Neuron (in vitro differentiated cells): Measurements from ENCODE around the gene KRTAP4-16.
"Not testable (repeated sequence)": the region's sequence is repeated elsewhere in the genome, so short reads cannot be mapped to it uniquely, and the experiment has no call there.

Source experiments
- H2AFZ ChIP-seq: one replicate; pipeline ENCODE4 v1.6.1; 2013; ENCODE audit warnings: low read depth, mild to moderate bottlenecking, inconsistent platforms, low read length, moderate library complexity
- H3K27me3 ChIP-seq: one replicate; pipeline ENCODE4 v1.6.1; 2013; ENCODE audit warnings: low read length; ENCODE audit not compliant: insufficient read depth
- H3K36me3 ChIP-seq: one replicate; pipeline ENCODE4 v1.6.1; 2013; ENCODE audit warnings: low read length; ENCODE audit not compliant: insufficient read depth
- H3K4me1 ChIP-seq: one replicate; pipeline ENCODE4 v1.6.1; 2013; ENCODE audit warnings: low read length; ENCODE audit not compliant: insufficient read depth
- H3K4me3 ChIP-seq: 2 replicates; pipeline ENCODE4 v1.5.1; 2013; ENCODE audit warnings: mild to moderate bottlenecking, low read length, moderate library complexity
- H3K9me3 ChIP-seq: one replicate; pipeline ENCODE4 v1.6.1; 2013; ENCODE audit warnings: low read length

The KRTAP4-16 gene

DNA sequence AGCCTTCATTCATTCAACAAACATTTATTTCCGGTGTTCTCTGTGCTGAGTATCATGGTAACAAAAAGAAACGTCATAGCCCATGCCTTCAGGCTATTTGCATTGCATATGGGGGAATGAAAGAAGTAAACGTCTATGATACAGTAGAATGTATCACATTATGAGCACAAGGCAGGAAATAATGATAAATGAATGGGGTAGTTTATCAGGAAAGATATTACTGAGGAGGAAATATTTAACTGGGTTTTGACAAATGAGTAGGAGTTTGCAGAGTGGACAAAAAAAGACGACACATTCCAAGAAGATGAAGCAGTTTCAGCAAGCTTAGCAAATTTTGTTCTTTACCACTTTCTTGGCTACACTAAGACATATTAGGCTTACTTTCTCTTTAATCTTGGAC is 19.4 kb downstream of the KRTAP4-16 start:
- Histone ChIP-seq H2AFZ (no peak overlapping the region), H3K4me1 (no peaks in the 10 kb centered on the region), H3K9me3 (no peaks in the 10 kb centered on the region), H3K4me3 (no peak overlapping the region), H3K36me3 (no peaks in the 10 kb centered on the region), H3K27me3 (no peaks in the 10 kb centered on the region)

DNA sequence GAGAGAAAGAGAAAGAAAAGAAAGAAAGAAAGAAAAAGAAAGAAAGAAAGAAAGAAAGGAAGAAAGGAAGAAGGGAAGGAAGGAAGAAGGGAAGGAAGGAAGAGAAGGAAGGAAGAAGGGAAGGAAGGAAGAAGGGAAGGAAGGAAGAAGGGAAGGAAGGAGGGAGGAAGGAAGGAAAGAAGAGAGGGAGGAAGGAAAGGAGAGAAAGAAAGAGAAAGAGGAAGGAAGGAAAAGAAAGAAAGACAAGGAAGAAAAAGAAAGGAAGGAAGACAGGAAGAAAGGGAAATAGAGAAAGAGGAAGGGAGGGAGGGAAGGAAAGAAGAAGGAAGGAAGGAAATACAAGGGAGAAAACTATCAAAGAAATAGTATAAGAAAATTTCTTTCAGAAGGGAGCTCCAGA is 25.2 kb downstream of the KRTAP4-16 start:
- H3K4me1 ChIP-seq: no peaks in the 10 kb centered on the region
- H3K9me3 ChIP-seq: no peaks in the 10 kb centered on the region
- H3K27me3 ChIP-seq: no peaks in the 10 kb centered on the region
- H3K4me3 ChIP-seq: no peak overlapping the region
- no peak overlapping the region for H2AFZ ChIP-seq
- no peaks in the 10 kb centered on the region for H3K36me3 ChIP-seq

DNA sequence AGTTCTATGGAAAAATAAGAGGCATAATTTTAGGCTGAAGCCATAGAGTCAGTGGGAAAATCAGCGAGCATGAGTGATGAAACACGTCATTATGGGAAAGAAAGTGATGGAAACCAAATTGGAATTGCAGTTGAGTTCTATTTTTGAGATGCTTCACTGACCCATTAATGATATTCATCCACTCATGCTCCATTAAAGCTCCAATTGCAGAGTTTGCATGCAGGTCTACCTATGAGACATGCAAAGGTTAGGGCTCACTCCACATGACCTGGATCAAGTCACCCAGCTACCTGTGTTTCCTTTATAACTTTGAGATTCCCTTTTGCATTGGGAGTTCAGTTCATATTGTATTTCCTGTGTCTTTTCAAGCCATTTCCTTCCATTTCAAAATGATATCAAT is 28.3 kb downstream of the KRTAP4-16 start:
- Histone ChIP-seq H3K9me3 (no peaks in the 10 kb centered on the region), H2AFZ (no peak overlapping the region), H3K4me1 (no peaks in the 10 kb centered on the region), H3K36me3 (no peaks in the 10 kb centered on the region), H3K27me3 (no peaks in the 10 kb centered on the region), H3K4me3 (no peak overlapping the region)

DNA sequence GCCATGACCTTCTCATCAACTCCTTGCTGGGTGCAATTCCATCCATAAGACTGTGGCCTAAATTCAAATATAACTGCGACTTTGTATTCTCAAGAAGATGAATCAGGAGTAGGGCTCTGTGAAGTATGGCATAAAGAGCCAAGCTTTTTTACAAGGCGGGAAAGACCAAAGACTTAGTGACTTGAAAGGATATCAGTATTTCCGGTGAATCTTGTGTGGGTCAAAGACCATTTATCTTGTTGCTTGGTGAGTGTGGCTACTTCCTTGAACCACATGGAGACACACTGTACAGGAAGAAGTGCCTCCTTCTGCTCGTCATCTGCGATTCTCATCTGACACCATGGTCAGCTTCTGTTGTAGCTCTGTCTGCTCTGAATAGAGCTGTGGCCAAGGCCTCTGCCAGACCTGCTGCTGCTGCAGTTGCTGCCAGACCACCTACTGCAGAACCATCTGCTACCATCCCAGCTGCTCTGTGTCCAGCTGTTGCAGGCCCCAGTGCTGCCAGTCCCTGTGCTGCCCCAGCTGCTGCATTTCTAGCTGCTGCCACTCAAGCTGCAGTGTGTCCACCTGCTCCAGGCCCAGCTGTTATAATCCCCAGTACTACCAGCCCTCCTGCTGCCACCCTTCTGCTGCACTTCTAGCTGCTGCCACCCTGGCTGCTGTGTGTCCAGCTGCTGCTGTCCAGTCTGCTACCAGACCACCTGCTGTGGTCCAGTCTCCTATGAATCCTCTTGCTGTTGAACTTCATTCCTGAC is 30.2 kb downstream of the KRTAP4-16 start:
- no peaks in the 10 kb centered on the region for H3K27me3 ChIP-seq
- H3K9me3 ChIP-seq: no peaks in the 10 kb centered on the region
- H3K4me1 ChIP-seq: no peaks in the 10 kb centered on the region
- no peaks in the 10 kb centered on the region for H3K36me3 ChIP-seq
- no peak overlapping the region for H2AFZ ChIP-seq
- no peak overlapping the region for H3K4me3 ChIP-seq

GRCh38 chr17:41069031-41069430 is 33.0 kb downstream of the KRTAP4-16 start:
- Histone ChIP-seq H3K27me3 (no peaks in the 10 kb centered on the region), H3K4me3 (no peak overlapping the region), H3K36me3 (no peaks in the 10 kb centered on the region), H3K4me1 (no peaks in the 10 kb centered on the region), H2AFZ (no peak overlapping the region), H3K9me3 (no peaks in the 10 kb centered on the region)

DNA sequence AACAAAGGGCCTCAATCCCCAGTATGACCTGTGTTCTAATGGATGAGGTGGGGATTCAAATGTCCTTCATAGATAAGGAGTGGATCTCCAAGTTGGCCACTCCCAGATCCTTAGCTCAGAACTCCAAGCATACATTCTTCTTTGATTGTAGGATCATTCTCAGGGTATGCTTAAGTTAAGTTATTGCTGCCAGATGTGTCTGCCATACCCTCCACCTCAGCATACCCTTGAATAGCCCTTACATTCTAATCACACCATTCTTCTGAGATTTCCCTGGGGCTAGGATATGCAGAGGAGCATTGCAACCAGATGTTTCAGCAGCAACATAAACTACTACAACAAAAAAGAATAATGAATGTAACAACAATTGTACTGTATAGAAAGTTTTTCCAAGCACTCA is 34.7 kb downstream of the KRTAP4-16 start:
- no peaks in the 10 kb centered on the region for H3K36me3 ChIP-seq
- H2AFZ ChIP-seq: no peak overlapping the region
- no peaks in the 10 kb centered on the region for H3K9me3 ChIP-seq
- no peaks in the 10 kb centered on the region for H3K27me3 ChIP-seq
- H3K4me1 ChIP-seq: no peaks in the 10 kb centered on the region
- H3K4me3 ChIP-seq: no peak overlapping the region

DNA sequence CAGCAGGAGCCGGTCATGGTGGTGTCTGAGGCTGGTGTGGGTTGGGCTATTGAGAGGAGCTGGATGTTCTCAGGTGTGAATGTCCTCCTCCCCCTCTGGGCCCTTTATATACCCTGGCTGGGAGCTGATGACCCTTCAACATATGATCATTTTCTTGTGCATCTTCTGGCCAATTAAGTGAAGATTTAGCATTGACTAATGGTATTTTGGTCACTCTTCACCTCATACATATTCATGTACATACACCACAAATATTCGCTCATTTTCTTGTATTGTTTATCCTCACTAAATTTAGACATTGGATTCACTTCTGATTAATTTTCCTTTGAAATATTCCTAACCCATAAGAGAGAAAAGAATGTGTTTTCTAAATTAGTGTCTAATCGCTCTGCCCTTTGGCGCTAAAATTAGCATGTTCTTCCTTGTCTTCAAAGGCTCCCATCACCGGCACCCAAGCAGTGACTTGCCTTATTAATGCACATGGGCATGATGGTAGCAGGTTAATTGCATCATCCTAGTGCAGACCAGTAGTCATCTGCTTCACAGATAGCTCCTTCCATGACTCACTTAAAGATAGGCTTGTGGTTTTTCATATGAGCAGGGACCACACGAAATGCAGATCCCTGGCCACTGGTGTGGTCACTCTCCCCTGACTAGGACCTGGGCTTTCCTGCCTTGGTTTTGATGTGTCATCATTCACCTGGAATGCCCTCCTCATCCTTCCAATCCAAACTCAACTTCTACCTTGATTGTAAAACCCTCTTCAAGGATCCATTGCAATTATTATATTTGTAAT is 36.0 kb downstream of the KRTAP4-16 start, which contains the start of gene KRTAP2-4:
KRTAP2-4 (minus strand) TSS at position 51 of the 796 bp plus-strand sequence; CDS start at position 17, 34 bp downstream.
- Histone ChIP-seq H3K4me3 (no peak within 1 kb of the TSS), H3K36me3 (no peaks in the 10 kb centered on the region), H2AFZ (no peak within 1 kb of the TSS), H3K9me3 (no peaks in the 10 kb centered on the region), H3K27me3 (no peaks in the 10 kb centered on the region), H3K4me1 (no peaks in the 10 kb centered on the region)

DNA sequence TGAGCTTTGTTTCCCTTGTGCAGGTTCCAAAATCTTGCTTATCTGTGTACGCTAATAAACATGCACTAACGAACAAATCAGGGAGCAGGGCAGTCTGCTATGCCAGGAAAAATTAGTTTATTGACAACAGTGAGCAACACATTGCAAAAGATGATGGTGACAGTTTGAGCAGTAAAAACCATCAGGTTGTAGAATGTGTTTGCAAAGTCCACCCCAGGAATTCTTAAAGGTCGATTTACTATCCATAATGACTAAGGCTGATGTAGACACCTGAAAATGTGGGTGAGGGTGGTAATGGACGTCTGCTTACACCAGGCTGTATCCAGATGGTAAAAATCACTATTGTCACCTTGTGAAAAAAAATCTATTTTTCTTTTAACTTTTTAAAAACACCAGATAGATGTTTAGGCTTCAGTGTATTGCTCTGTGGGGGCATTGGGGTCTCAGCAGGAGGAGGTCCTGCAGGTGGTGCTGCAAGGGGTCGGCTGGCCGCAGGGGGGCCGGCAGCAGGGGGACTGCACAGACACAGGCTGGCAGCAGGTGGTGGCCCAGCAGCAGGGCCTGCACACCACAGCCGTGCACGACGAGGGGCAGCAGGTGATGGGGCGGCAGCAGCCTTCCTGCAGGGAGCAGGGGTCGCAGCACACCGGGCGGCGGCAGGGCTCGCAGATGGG is 36.9 kb downstream of the KRTAP4-16 start:
- H3K4me3 ChIP-seq, H3K4me1 ChIP-seq, H3K9me3 ChIP-seq, H2AFZ ChIP-seq, H3K36me3 ChIP-seq, H3K27me3 ChIP-seq: not testable (repeated sequence)

DNA sequence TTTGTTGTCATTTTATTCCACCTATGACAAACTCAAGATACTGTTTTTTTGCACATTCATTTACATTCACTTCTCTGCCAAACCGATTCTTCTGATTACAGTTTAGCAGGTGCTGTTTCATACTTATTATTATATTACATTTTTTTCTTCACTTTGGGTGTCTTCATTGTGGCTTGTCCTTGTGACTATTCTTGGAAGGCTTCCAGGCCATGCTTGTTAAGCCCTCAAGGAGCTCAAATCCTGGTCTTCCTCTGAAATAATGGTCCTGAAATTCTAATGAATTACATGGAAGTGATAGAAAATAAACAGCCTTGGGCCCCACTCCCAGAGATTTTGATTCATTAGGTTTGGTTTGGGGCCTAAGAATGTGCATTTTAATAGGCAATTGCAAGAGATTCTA is 37.7 kb downstream of the KRTAP4-16 start:
- H3K27me3 ChIP-seq: no peaks in the 10 kb centered on the region
- no peak overlapping the region for H3K4me3 ChIP-seq
- no peak overlapping the region for H2AFZ ChIP-seq
- no peaks in the 10 kb centered on the region for H3K9me3 ChIP-seq
- no peaks in the 10 kb centered on the region for H3K4me1 ChIP-seq
- no peaks in the 10 kb centered on the region for H3K36me3 ChIP-seq

GRCh38 chr17:41063449-41063848 is 38.6 kb downstream of the KRTAP4-16 start:
- Histone ChIP-seq H2AFZ (no peak overlapping the region), H3K27me3 (no peaks in the 10 kb centered on the region), H3K36me3 (no peaks in the 10 kb centered on the region), H3K9me3 (no peaks in the 10 kb centered on the region), H3K4me3 (no peak overlapping the region), H3K4me1 (no peaks in the 10 kb centered on the region)

DNA sequence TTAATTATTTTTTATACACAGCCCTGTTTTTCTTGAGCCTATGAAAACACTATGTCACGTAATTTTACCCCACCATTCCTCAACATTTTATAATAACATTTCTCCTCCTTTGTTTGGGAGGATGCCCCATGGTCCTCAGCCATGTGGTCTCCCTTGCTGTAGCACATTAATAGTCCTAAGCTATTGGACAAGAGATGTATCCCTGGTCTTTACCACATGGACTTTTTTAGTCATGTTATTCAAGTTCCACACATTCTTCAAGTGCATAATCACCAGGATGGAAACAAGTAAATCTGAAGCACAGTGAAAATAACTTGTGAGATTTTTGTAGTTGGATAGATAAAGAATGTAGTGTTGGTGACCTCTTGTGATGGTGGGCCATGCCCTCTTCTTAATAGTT is 40.0 kb downstream of the KRTAP4-16 start:
- Histone ChIP-seq H3K36me3 (no peaks in the 10 kb centered on the region), H3K9me3 (no peaks in the 10 kb centered on the region), H3K4me3 (no peak overlapping the region), H3K4me1 (no peaks in the 10 kb centered on the region), H2AFZ (no peak overlapping the region), H3K27me3 (no peaks in the 10 kb centered on the region)

DNA sequence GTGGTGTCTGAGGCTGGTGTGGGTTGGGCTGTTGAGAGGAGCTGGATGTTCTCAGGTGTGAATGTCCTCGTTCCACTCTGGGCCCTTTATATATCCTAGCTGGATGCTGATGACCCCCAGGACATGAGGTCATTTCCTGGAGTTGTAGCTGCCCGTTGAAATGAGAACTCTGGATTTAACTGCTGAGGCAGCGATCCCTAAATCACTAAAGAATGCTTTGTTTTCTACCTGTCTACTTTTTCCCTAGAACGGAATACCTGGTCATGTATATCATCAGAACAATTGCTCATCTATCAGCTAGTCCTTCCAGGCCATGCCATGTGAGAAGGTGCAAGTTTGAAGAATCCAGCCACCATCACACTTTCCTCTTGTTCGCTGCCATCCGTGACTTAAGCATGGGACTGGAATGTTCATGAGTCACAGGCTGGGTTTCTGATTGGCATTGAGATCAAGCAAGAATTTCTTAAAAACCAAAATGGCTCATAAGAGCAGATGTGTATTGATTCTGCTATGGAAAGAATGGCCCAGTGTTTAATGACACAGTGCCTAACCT is 41.9 kb downstream of the KRTAP4-16 start, which contains the start of gene KRTAP2-3:
KRTAP2-3 (minus strand) TSS at position 63 of the 553 bp plus-strand sequence. CDS start 64 bp downstream, outside the sequence.
- no peak within 1 kb of the TSS for H3K4me3 ChIP-seq
- H3K36me3 ChIP-seq: no peaks in the 10 kb centered on the region
- no peaks in the 10 kb centered on the region for H3K27me3 ChIP-seq
- H3K4me1 ChIP-seq: no peaks in the 10 kb centered on the region
- no peaks in the 10 kb centered on the region for H3K9me3 ChIP-seq
- H2AFZ ChIP-seq: no peak within 1 kb of the TSS
